Dermis microvascular lymphatic vessel endothelial cell (primary cell): ENCODE data around the gene IL17C. TPM values are rescaled to one million over a fixed set of nuclear protein-coding genes. Genes with fewer than 3 reads are reported as not detected.

Experiments
- DNase-seq, 2 donors: peaks; one replicate each; pipeline versions ENCODE4 v3.0.0 to v3.0.0-alpha.2; 2010; ENCODE audit warnings: low read depth in 2 of 2
- total RNA-seq: library from RNA; depleted of rRNA; stranded (reverse); fragments of >200 nt; gene quantifications from 2 replicates; pipeline ENCODE4 v1.2.1, GENCODE V29; 2014

IL17C gene
- total RNA-seq, 1 donor from 2014 or later = not detected

- DNase-seq = no peak
These were observed 7.1 kb downstream of the IL17C start for GRCh38 chr16:88645455-88645854.

GRCh38 chr16:88645941-88646340, 7.6 kb downstream of the IL17C start:
- DNase-seq = no peak

DNA sequence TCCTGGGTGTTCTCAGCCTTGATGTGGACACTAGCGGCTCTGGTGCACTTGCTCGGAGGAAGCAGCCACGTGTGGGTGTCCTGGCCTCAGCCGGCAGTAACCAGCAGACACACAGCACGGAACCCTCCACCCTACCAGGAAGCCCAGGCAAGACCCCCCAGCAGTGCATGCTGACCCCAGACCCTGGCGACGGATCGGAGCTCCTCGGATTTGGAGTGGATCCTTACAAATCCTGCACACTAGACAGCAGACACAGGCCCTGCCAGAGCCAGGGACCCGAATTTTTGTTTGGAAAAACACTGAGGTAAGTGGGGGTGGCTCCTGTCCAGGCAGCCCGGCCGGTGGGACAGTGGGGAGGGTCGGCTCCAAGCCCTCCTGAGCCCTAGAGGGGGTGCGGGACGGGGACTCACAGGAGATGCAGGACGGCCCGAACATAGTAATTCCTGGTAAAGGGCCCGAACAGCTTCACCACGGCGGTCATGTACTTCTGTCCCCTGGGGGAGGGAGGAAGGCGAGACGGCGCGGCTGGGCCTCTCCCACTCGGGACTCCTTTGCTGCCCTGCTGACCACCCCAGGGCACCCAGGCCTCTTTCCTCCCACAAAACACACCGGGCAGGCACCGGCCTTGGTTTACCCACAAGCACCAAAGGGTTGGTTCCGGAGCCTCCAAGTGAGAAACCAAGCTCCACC, 8.1 kb downstream of the IL17C start:
- DNase-seq = no peak

- DNase-seq = no peak
These were observed 9.1 kb downstream of the IL17C start for GRCh38 chr16:88647178-88648070.

GRCh38 chr16:88649195-88649923, 11.0 kb downstream of the IL17C start:
- no peak for DNase-seq

- no peak for DNase-seq
These were observed 11.8 kb downstream of the IL17C start for GRCh38 chr16:88649924-88650748.

DNA sequence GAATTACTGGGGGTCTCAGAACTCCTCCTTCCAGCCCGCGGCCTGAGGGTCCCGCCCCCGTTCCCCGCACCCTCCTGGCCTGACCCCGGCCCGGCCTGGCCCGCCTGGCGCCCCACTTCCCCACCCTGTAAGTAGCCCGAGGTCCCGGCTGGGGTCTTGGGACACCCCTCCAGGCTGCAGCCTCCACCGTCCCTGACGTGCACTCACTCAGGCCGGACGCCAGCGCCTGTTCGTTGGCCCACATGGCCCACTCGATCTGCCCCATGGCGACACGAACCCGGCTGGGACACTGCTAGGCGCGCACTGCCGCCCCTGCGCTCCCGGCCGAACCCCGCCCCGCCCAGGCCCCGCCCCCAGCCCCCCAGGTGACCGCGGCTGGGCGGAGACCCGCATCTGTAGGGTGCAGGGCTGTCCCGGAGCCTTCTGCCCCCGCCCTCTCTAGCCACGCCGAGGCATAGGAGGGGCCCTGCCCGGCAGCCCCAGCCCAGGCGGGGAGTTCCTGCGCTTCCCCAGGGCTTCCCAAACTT, 12.4 kb downstream of the IL17C start, which contains the start of gene CYBA:
CYBA (minus strand) TSS at position 305 of the 527 bp plus-strand sequence; CDS start at position 265, 40 bp downstream.
- DNase-seq = peak; percentile 53 to 58

- DNase-seq = peak; percentile 65 to 89
These were observed 13.1 kb downstream of the IL17C start for GRCh38 chr16:88651276-88651988.

DNA sequence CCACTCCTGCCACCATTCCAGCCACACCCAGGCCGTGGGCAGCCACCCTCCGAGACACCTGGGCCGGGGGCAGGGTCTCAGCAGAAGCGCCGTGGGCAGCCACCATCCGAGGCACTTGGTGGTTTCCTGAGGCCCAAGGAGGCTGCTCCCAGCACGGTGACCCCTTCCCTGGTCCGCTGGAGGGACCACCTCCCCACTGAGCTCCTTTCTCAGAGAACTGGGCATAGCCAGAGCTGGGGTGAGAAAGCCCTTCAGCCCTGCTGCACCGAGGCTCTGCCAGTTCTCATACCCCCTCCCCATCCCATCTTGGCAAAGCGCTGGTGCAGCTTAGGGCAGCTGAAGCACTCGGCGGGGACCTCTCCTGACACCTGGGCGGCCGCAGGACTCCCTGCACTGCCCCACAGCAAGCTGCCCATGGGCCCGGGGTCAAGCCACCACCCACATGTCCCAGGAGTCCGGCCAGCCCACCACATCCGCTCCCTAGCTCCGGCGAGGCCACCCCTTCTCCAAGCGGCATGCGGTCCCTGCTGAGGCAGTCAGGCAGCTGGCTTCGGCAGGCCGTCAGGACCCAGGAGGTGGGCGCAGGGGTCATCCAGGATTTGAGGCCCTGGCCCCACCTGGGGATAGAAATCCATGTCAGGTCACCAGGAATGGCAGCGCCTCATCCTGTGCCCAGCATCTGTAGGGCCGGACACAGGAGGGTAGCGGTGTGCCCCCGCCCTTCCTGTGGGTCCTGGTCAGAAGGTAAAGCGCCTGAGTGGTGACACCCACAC, 13.8 kb downstream of the IL17C start:
- DNase-seq = no peak

DNA sequence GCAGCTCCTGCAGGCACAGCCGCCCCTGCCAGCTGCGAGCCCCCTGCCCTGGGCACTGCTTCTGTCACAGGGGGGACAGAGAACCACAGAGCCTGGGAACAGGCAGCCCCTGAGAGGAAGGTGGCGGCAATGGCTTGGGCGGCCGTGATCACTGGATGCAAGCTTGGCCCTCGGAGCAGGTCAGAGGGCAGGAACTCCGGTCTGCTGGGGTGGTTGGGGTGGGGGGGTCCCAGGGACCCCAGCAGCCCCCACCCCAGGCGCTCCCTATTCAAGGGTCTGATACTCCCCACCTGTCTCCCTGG, 14.3 kb downstream of the IL17C start:
- DNase-seq = no peak

- no peak for DNase-seq
These were observed 14.7 kb downstream of the IL17C start for GRCh38 chr16:88653101-88653500.

- DNase-seq = no peak
These were observed 15.4 kb downstream of the IL17C start for GRCh38 chr16:88653596-88654362.

DNA sequence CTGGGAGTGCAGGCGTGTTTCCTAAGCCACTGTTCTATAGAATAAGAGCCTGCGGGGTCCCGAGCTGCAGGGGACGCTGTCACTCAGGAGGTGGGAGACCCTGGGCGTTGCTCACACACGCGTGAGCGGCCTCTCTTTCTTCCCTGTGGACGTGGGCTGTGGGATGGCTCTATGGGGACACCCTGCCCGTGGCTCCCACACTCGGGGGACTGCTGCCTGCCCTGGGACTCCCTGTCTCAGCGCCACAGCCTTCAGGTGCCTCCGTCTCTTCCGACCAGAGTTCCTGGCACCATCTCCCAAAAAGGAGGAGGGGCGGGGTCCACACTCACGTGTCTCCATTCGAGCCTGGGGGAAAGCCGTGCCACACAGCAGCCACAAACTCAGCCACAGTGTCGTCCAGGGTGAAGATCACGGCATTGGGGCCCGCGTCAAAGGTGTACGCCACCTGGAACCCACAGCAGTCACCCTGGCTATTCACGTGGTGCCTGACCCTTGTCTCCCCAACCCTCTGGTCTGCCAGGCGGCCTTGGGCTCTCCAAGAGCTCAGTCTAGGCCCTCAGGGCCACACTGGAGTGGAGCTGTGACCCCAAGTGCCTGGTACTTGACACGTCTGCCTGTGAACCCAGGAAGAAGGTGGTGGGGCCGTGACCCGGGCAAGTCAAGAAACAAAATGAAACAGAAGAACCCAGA, 16.1 kb downstream of the IL17C start:
- DNase-seq = no peak

GRCh38 chr16:88655053-88655732, 16.8 kb downstream of the IL17C start:
- no peak for DNase-seq

DNA sequence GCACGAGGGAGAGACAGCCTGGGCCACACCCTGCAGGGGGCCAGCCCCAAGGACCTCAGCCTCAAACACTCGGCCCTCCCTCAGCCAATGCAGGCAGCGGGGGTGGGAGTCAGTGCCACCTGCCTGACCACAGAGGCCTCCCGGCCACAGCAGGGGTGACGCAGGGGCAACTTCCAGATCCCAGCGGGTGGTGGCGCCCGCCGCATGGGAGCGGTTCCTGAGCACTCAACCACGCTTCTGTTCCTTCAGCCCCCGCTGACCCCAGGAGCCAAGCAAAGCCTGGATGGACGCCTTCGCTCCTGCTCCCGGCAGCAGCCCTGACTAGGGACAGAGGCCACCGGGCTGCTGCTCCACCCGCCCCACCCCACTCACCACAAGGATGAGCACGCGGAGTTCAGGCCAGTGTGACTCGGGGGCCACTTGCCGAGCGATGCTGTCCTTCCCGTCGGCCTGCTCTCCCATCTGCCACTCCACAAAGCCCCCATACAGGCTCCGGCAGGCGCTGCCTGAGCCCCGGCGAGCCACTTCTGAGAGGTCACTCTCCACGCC, 17.4 kb downstream of the IL17C start:
- no peak for DNase-seq

- DNase-seq = no peak
These were observed 18.1 kb downstream of the IL17C start for GRCh38 chr16:88656291-88656980.

- no peak for DNase-seq
These were observed 19.0 kb downstream of the IL17C start for GRCh38 chr16:88657371-88657770.
